Middle frontal gyrus (tissue), 1 donor: ENCODE measurements around the gene IFNAR1.
"Not testable (repeated sequence)": the region's sequence is repeated elsewhere in the genome, so short reads cannot be mapped to it uniquely, and the experiment has no call there.

Experiments used
- DNase-seq: peaks from one replicate; pipeline ENCODE4 v3.0.0-alpha.2; 2015; ENCODE audit warnings: low spot score; ENCODE audit errors: extremely low spot score

The IFNAR1 gene

DNA sequence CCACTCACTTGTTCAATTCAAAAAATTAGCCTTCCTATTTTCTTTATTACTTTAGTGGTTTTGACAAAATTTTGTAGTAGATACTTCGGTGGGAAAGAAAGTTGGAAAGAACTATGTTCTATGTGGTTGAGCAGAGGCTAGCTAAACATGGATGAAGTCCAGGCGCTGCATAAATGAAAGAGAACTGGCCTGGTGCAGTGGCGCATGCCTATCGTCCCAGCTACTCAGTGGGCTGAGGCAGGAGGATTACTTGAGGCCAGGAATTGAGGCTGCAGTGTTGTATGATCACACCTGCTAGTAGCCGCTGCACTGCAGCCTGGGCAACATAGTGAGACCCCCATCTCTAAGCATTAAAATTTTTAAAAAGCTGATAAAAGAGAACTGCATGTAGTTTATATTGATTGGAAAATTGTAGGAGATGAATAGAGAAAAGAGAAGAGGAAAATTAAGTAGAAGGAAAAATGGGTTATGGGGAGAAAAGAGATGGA lies 21.0 kb downstream of the IFNAR1 start:
- DNase-seq: no peak

GRCh38 chr21:33348706-33349105 lies 23.9 kb downstream of the IFNAR1 start:
- DNase-seq: peak; percentile 16

DNA sequence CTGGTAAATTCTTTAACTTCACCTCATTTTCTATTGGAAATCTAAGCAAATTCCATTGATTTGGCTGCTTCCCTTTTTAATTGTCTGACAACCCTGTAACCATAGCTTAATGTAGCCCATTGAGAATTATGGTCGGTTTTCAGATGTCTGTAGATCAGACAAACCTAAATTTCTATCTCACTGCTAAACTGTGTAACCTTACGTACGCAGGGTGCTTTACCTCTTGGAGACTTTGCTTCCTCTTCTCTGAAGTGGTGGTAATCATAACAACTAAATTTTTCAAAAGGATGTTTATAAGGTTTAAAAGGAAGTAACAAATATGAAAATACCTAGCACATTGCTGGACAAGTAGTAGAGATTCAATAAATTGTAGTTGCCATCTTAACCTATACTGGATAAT lies 25.9 kb downstream of the IFNAR1 start:
- no peak for DNase-seq

DNA sequence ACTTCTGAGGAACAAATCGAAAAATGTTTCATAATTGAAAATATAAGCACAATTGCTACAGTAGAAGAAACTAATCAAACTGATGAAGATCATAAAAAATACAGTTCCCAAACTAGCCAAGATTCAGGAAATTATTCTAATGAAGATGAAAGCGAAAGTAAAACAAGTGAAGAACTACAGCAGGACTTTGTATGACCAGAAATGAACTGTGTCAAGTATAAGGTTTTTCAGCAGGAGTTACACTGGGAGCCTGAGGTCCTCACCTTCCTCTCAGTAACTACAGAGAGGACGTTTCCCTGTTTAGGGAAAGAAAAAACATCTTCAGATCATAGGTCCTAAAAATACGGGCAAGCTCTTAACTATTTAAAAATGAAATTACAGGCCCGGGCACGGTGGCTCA lies 30.6 kb downstream of the IFNAR1 start:
- DNase-seq: no peak

DNA sequence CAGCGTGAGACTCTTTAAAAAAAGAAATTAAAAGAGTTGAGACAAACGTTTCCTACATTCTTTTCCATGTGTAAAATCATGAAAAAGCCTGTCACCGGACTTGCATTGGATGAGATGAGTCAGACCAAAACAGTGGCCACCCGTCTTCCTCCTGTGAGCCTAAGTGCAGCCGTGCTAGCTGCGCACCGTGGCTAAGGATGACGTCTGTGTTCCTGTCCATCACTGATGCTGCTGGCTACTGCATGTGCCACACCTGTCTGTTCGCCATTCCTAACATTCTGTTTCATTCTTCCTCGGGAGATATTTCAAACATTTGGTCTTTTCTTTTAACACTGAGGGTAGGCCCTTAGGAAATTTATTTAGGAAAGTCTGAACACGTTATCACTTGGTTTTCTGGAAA lies 31.2 kb downstream of the IFNAR1 start:
- DNase-seq: no peak

DNA sequence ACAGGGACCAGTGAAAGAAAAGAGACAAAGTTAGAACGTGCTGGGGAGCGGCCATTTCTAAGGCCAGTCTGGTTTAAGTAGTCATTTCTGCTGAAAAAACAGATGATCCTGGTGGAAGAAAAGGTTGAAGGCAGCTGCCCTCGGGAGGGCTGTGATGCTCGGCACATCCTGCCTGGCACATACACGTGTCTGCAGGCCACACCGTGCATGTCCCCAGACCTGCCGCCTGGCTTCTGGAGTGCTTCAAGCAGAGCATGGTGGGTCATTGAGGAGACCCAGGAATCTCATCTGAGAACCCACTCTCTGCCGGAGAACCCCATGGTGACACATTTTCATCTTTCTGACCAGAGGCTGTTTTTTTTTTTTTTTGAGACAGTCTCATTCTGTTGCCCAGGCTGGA lies 32.4 kb downstream of the IFNAR1 start:
- no peak for DNase-seq

DNA sequence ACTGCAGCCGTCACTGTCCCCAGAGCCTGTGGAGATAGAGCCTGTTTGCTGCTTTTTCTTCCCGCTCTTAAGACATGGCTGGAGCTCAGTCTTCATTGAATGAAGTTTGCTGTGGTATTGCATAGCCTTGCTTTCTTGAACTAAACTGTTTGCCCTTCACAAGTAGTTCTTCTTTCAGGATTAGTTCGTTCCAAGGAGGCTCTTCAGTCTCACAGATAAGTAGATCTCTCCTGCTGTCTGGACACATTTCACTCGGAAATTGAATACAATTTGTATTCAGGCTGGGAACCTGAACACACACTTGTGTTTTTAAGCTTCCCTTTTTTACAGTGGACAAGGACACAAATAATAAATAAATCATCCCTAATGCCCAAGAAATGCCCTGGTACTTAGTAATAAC lies 34.7 kb downstream of the IFNAR1 start:
- no peak for DNase-seq

DNA sequence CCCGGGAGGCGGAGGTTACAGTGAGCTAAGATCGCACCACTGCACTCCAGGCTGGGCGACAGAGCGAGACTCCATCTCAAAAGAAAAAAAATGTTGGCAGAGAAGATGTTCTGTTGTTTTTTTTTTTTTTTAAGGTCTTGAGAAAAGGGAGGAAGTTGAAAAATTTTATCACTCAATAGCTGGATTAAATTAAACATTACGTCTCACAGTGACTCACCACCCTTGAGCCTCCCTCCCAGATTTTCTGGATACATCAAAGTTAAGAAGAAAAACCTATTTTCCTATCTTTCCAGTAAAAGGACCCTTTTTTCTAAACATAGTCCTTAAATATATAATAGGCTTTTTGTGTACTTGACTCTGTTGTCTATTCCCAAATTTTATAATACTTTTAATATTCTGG lies 35.5 kb downstream of the IFNAR1 start:
- DNase-seq: no peak

DNA sequence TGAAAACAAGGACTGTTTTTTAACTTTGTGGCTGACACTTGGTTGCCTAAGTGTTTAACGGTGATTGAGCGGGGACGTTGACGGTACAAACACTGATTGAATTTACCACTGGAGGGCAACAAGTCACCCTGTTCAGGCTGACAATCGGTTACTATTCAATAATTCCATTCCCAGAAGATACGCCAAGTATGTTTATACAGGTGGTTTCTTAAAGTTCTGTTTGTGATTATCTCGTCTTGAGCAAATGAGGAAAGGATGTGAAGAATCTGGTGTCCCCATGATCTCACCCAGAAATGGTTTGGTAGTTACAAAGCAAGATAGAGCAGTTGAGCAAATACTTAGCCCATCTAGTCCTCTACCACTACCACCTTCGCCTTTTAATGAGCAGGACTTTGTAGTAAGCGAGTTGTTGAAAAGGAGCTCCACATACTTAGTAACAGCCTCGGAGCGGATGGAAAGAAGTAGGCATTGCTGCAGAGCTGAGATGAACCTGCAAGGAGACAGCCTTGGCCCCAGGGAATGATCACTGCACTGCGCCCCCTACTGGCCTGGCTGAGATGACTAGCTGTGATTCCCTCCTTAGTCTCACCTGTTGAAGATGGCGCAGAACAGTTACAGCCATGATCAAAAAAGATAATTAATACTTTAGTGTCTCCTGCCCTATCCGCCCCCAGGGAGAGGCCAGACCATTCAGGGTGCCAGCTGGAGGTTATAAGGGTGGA lies 36.3 kb downstream of the IFNAR1 start:
- no peak for DNase-seq

- no peak for DNase-seq
Measured at GRCh38 chr21:33362044-33362555, 37.3 kb downstream of the IFNAR1 start.

DNA sequence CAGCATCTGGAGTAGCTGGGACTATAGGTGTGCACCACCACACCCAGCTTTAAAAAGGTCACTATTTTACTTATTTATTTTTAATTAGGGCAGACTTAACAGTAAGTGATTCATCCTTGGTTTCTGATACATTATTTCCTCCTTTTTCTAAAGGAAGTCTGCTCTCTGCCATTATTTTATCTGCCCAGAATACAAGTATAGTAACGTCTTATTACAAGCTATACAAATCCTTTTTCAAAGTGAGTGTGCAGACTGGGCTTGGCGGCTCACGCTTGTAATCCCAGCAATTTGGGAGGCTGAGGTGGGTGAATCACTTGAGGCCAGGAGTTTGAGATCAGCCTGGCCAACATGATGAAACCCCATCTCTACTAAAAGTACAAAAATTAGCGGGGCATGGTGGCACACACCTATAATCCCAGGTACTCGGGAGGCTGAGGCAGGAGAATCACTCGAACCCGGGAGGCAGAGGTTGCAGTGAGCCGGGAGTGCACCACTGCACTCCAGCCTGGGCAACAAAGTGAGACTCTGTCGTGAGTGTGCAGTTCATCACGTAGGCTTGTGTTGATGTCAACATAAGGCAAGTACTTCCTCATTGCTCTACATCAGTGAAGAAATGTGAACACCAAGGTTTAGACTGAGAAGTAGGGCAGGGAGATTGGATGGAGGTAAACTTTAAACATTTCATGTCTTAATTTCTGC lies 39.3 kb downstream of the IFNAR1 start:
- not testable (repeated sequence) for DNase-seq

DNA sequence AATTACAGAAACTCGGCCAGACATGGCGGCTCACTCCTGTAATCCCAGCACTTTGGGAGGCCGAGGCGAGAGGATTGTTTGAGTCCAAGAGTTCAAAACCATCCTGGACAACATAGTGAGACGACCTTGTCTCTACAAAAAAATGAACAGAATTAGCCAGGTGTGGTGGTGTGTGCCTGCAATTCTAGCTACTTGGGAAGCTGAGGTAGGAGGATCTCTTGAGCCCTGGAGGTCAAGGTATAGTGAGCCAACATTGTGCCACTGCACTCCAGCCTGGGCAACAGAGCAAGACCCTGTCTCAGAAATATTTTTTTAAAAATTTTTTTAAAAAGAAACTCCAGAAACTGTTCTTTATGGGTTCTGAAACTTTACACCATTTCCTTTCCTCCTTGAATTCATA lies 40.1 kb downstream of the IFNAR1 start:
- no peak for DNase-seq

- no peak for DNase-seq
Measured at GRCh38 chr21:33367309-33367973, 42.7 kb downstream of the IFNAR1 start.

GRCh38 chr21:33368124-33368523 lies 43.4 kb downstream of the IFNAR1 start:
- DNase-seq: no peak

- DNase-seq: no peak
Measured at GRCh38 chr21:33368576-33368975, 43.8 kb downstream of the IFNAR1 start.

DNA sequence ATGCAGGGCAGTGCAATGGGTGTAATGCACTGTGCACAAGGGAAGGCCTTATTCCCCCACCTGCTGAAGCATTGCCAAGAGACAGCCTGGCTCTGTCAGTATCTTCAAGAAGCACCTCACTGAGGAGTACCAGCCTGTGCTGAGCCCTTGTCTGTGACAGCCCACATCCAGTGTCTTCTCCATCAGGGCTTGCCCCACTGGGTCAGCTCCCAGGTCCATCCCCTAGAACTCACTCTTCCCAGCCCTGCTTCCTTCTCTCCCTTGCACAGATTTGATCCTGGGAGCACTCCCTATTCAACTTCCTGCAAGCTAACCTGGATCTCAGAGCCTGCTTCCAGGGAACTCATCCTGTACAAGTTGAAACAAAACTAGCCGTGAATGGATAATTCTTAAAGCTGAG lies 44.8 kb downstream of the IFNAR1 start:
- no peak for DNase-seq

- DNase-seq: no peak
Measured at GRCh38 chr21:33370305-33370704, 45.5 kb downstream of the IFNAR1 start.

DNA sequence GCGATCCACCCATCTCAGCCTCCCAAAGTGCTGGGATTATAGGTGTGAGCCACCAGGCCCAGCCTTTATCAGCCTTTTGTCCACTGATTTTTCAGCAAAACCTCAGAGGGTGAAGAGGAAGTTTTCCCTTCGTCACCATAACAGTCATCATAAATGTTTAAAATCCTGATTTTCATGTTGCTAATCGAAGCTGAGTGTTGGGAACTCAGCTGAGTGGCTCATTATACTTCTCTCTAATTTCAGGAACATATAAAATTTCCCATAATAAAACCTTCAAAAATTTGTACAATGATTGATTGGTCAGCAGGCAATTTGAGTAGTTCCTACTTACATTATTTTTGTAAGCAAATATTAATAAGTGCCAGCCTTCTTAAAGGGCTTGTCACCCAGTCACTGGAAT lies 46.6 kb downstream of the IFNAR1 start:
- DNase-seq: no peak

DNA sequence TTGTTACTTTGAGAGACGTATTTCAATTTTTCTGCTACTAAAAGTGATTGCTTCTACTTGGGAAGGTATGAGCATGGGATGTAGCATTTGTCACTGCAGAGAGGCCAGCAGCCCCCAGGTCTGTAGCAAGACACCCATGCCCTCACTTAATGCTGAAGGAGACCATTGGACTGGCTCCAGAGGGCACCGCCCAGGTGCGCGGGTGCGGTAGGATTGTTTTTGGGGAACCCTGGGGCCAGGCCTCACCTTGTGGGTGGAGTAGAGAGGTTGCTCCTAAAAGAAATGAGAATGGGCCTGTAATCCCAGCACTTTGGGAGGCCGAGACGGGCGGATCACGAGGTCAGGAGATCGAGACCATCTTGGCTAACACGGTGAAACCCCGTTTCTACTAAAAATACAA lies 47.8 kb downstream of the IFNAR1 start:
- DNase-seq: no peak

GRCh38 chr21:33373451-33373850 lies 48.7 kb downstream of the IFNAR1 start:
- no peak for DNase-seq

DNA sequence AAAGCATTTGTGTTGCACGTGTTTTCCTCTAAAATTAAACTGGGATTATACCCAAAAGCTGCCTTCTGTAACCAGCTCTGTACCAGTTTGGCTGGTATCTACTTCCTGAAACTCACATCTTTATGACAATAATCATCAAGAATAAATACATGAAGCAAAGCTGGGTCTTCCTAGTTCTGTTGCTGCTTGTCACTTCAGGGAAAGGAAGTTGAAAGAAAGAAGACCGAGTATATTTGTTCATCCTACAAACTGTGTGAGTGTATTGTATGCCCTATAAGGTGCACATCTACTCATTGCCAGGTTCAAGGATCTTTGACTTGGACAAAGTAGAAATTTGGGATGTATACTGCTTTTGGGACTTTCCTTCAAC lies 49.3 kb downstream of the IFNAR1 start:
- no peak for DNase-seq

GRCh38 chr21:33374450-33375096 lies 49.8 kb downstream of the IFNAR1 start:
- DNase-seq: no peak
